GM21367 (cell line): ENCODE results near the gene INPP5J.
"Not testable (repeated sequence)": the region's sequence is repeated elsewhere in the genome, so short reads cannot be mapped to it uniquely, and the experiment has no call there.

Experiments used
- ATAC-seq: cut with Tn5 transposase; IDR thresholded peaks from one replicate; pipeline ENCODE4 v1.9.1; 2021; ENCODE audit not compliant: unreplicated experiment

Gene INPP5J

DNA sequence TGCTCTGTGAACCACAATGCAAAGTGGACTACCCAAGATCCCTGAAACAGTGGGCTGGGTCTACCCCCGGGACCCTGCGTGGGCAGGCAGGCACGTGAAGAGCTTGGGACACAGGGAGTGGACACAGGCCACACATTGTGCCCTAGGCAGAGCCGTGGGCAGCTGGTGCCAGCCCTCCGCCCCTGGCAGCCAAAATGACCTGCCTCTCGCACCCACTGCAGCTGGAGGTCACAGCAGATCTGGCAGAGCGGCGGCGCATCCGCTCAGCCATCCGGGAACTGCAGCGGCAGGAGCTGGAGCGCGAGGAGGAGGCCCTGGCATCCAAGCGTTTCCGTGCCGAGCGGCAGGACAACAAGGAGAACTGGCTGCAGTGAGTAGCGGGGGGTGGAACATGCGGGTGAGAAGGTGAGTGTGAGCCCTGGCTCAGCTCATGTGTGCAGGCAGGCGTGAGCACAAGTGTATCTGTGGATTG lies 35.0 kb upstream of the INPP5J start:
- no peak for ATAC-seq

DNA sequence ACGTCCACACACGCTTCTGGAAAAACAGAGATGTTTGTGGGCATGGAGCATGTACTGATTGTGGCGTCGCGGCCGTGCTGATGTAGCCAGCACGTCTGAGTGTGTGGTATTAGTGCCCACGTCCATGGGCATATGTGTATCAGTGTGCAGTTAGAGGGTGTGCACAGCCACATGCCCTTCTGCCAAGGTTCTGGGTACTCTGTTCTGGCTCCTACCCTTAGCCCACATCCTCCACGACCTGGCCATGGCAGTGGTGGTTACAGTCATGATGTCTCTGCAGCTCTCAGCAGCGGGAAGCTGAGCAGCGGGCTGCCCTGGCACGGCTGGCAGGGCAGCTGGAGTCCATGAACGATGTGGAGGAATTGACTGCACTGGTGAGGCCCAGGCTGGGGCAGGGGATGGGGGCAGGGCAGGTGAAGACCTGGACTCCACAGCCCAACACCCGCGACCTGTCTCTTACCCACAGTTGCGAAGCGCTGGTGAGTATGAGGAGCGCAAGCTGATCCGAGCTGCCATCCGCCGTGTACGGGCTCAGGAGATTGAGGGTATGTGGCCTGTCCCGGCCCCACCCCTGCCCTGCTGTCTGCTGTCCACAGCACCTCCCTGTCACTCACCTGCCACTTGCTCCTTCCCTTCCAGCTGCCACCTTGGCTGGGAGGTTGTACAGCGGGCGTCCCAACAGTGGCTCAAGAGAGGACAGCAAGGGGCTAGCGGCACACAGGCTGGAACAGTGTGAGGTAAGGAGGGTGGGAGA lies 34.4 kb upstream of the INPP5J start:
- ATAC-seq = no peak

DNA sequence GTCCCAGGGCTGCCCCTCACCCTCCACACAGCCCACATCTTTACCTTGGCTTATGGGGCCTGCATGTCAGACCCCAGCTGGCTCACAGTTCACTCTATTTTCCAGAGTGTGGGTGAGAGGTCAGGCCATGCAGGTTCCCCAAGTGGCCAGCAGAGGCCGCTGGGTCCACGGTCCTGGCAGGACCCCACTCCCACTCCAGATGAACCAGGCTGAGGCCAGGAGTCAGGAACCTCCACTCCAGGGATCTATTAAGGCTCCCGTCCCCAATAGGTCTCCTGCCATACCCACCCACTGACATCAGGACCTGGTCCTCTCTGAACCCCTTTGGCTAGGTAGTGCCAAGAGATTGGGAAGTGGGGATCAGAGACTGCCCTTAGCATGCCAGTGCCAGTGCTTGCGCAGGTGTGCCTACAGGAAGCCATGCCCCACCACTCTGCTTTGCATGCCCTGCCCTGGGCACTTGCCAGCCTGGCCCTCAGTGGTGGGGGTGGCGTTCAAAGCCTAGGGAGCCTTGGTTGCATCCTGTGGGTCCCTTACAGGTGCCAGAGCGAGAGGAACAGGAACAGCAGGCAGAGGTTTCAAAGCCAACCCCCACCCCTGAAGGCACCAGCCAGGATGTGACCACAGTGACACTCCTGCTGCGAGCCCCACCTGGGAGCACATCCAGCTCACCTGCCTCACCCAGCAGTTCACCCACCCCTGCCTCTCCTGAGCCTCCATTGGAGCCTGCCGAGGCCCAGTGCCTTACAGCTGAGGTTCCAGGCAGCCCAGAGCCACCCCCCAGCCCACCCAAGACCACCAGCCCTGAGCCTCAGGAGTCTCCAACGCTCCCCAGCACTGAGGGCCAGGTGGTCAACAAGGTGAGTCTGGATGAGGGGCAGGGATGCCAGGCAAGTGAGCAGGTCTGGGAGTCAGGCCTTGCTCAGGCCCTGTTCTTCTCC lies 33.3 kb upstream of the INPP5J start:
- no peak for ATAC-seq

DNA sequence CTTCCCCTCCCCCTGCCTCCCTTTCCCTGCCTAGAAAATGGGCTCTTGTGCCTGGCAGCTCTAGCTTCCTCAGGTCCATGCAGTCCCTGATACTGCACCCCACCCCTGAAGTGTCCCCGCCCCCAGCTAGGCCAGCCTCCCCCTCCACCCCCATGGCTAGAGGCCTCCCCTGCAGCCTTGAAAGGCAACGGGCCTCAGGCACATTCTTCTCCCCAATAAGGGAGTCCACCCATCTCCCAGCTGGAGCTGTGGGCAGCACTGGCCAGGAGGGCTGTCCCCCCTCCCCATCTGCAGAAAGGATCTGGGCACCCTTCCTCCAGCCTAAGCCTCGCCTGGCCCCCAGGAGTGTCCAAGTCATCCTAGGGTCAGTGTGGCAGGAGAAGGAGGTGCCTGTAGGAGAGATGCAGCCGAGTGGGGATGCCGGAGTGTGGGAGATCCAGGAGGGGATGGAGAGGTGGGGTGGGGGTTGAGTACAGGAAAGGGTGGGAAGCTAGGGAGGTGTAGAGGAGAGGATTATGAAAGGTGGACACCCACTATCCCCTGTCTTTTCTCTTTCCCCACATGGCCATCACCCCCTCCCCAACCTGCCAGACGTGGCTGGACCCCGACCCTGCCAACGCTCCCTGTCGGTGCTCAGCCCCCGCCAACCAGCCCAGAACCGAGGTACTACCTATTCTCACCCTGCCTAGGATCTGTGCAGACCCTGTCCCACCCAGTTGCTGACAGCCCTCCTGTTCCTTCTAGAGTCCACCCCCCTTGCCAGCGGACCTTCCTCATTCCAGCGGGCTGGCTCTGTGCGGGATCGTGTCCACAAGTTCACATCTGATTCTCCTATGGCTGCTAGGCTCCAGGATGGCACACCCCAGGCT lies 32.3 kb upstream of the INPP5J start:
- no peak for ATAC-seq

DNA sequence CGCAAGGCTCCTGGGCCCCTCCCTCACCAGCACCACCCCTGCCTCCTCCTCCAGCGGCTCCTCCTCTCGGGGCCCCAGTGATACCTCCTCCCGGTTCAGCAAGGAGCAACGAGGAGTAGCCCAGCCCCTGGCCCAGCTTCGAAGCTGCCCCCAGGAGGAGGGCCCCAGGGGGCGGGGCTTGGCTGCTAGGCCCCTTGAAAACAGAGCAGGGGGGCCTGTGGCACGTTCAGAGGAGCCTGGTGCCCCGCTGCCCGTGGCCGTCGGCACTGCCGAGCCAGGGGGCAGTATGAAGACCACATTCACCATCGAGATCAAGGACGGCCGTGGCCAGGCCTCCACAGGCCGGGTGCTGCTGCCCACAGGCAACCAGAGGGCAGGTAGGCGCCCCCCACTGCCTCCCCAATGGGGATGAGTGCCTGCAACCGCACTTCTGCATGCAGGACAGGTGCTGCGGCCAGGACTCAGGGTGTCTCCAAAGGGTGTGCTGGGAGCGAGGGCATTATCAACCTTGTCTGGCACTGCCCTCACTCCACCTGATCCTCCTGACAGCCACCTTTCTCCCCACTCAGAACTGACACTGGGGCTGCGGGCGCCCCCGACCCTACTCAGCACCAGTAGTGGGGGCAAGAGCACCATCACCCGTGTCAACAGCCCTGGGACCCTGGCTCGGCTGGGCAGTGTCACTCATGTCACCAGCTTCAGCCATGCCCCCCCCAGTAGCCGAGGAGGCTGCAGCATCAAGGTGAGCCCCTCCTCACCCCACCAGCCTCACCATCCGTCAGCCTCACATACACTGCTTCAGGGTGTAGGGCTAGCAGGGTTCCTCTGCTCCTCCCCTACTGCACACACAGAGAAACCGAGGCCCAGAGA lies 31.4 kb upstream of the INPP5J start:
- no peak for ATAC-seq

DNA sequence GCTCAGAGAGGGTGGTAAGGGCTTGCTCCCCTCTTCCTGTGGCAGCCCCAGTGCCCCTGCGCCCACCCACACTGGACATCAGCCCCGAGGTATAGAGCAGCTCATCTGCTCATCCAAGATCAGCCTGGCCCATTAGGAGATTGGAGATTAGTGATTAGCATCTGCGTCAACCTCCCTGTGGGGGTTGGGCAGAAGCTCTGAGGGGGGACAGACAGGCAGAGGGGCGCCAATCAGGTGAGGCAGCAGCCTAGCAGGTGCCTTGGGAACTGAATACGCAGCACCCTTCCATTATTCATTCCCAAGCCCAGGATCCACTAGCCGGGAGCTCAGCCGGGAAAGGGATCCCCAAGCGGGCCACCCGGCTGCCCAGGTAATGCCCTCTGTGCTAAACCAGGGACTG lies 30.6 kb upstream of the INPP5J start:
- ATAC-seq = no peak

DNA sequence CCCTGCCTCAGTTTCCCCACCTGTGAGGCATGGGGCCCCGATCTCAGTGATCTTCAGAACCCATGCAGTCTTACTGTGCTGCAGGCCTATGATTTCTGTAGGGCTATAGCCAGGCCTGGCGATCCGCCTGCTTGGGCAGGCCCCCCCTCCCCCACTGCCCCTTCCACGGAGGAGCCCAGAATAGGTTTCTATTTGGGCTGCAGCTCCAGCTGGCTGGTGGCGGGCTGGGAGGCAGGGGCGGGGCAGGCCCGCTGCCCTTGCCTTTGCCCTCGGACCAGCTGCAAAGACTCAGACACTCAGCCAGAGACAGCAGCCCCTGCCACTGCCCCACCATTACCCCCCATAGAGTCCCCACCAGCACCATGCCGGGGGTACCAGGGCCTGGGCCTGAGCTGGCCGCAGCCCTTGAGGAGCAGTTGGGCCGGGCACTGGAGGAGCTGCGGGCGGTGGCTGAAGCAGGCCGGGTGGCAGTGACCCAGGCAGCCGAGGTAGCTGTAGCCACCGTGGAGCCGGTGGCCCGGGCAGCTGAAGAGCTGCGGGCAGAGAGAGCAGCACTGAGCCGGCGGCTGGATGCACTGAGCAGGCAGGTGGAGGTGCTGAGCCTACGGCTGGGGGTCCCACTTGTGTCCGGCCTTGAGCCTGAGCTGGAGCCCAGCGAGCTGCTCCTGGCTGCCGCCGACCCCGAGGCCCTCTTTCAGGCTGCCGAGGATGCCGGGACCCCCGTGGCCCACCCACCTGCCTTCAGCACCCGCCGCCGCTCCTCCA lies 29.5 kb upstream of the INPP5J start:
- ATAC-seq = no peak

DNA sequence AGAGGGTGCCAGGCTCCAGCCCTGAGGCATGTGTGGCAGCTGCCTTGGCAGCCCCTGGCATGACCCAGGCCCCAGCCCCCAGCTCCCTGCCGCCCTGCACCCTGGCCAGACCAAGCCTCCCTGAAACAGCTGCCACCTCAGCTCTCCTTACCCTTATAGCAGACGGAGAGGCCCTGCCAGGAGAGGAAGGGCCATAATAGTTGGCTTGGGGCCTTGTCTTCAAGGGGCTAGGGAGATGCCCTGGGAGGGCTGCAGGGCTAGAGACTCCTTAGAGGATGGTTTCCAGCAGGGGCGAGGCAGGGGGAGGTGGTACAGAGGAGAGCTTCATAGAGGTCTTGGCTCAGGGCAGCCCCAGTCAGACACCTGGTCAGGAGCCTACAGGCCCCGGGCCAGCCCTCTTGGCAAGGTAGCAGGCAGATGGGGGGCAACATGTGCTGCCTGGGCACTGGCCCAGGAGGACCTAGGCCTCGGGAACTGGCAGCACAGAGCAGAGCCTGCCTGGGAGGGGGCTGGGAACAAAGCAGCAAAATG lies 28.7 kb upstream of the INPP5J start:
- ATAC-seq = no peak

DNA sequence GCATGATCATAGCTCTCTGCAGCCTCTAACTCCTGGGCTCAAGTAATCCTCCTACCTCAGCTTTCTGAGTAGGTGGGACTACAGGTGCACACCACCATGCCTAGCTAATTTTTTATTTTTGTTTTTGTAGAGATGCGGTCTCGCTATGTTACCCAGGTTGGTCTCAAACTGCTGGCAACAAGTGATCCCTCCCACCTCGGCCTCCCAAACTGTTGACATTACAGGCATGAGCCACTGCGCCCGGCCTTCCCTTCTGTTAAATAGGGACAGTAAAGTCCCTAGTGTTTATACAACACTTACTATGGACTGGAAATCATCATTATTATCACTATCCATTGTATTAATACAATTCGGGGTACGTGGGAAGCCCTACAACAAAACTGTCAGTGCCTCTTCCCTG lies 28.0 kb upstream of the INPP5J start:
- no peak for ATAC-seq

DNA sequence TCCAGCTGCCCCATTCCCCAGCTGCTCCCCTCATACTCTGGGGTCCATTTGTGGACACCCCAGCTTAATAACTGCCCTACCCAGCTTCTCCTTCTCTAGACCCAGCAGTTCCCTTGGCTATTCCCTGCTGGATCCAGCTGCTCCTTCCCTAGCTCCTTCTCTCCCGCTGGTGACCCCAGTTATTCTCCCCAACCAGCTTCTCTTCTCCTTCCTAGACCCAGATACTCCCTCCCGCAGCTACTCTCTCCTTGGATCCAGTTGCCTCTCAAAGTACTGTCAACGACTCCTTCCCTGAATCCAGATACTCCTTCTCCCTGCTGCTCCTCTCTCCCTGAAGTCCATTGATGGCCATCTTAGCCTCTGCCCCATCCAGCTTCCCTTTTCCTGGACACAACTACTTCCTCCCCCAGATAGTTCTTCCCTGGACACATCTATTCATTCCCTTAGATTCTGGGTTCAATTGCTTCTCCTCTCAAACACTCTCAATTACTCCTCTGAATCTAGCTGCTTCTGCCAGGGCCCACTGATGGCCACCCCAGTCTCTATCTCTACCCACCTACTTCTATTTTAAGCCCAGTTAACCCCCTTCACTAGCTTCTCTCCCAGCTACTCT lies 27.0 kb upstream of the INPP5J start:
- no peak for ATAC-seq

DNA sequence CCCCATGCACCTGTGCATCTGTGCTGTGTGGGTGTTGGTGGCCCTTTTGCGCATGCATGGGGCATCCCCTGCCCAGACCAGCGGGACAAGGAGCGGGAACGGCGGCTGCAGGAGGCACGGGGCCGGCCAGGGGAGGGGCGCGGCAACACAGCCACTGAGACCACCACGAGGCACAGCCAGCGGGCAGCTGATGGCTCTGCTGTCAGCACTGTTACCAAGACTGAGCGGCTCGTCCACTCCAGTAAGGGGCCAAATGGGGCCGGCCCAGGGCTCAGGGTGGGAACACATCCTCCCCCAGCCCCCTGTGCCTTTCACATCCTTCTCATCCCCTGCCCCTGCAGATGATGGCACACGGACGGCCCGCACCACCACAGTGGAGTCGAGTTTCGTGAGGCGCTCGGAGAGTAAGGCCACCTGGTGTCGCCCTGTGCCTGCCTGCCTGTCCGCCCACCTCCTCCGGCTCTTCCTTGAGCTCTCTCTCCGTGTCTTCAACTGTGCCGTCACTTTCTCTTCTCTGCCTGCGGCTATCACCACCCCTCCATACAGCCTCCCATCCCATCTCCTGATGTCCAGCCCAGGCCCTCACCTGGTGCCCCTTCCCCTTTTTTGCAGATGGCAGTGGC lies 26.0 kb upstream of the INPP5J start:
- ATAC-seq = no peak

DNA sequence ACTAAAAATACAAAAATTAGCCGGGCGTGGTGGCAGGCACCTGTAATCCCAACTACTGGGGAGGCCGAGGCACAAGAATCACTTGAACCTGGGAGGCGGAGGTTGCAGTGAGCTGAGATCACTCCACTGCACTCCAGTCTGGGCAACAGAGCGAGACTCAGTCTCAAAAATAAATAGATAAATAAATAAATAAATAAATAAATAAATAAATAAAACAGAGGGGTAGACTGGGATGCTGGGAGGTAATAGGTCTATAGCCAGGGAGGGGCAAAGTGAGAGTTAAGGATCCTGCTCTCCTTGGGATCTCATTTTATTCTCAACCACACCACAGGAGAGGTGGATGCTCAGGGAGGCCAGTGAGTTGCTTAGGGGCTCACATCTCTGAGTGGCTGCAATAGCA lies 25.2 kb upstream of the INPP5J start:
- not testable (repeated sequence) for ATAC-seq

DNA sequence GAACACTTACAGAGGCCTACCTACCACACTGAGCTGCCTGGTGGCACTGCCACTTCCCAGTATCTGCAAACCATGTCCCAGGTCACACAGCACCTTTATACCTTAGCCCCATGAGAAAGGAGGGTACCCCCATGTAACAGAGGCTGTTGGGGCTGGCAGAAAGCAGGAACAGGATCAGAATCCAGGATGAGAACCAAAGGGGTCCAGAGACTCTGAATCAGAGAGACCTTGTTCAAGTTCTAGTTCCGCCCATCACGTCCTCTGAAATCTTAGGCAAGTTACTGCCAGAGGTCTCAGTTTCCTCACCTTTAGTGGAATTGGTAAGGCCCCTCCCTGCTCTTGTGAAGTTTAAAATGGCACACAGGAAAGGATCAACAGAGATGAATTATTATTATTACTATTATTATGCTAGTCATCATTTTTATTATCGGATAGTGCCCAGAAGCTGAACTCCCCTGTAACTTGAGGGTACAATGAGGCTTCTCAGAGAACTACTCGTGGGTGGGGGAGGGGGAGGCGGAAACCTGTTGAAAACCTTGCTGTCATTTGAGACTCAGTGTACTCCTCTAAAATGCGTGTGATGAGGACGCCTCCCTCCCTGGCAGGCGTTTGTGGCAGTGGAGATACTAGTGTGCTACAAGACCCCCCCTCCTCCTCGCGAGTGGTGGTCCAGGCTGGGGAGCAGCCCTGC lies 24.7 kb upstream of the INPP5J start:
- no peak for ATAC-seq

DNA sequence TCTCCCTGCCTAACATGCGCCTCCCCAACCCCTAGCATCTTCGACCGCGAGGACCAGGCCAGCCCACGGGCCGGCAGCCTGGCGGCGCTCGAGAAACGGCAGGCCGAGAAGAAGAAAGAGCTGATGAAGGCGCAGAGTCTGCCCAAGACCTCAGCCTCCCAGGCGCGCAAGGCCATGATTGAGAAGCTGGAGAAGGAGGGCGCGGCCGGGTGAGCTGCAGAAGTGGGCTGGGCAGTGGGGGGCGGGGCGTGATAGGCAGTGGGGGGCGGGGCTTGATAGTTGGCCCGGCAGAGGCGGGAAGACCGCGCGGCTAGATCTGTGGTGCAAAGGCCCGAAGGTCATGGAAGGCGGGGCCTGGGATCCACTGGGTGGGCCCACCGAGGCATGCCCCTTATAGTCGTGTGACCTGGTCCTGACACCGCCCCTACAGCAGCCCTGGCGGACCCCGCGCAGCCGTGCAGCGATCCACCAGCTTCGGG lies 24.1 kb upstream of the INPP5J start:
- no peak for ATAC-seq

DNA sequence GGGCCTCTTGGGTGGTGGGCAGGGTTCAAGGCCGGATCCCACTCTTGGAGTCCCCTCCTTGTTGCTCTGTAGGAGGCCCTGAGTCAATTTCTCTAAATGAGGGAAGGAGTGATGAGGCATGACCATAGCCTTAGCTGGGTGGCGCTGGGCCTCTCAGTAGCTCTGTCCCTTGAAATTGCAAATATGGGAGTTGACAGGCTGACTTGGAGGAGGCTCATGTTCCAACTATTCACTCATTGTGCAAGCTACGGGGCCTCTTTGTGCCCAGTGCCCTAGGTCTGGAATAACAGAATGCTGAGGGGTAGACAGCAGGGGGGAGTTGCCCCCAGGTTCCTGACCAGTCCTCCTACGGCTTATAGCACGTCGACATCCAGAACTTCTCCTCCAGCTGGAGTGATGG lies 23.4 kb upstream of the INPP5J start:
- ATAC-seq = no peak

DNA sequence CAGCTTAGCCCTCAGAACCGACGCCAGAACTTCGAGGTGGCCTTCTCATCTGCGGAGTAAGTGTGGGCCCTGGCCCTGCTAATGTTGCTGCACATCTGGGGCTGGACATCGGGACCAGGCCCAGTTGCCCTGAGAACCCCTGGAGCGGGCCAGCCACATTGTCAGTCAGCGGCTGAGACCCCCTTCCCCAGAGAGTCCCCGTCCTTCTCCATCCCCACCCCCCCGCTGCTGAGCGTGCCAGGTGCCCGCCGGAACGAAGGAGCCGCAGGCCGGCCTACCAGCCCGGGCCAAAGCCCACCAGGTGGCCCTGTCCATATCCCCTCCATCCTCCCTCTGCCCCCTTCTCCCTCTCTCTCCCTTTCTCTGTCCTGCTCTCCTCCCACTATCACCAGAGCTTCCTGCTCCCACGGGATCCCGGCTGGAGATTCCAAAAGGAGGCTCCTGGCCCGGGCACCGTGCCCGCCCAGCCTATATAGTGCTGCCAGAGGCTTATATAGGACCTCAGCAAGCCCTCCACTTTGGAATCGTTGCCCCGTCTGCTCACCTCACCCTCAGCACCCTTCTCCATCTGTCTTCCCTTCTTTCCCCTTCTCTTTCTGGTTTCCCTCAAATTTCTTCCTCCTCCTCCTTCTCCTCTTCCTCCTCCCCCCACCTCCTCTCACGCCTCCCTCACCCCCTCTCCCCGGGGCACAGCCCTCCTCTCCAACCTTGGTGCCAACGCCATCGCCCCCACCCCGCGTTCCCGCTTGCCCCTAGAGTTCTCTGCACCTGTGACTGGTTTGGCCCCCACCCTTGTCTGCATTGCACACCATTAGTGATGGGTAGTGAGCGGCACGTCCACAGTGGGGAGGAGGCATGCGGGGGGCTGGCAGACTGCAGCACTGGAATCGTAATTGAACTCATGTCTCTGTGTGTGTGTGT lies 22.7 kb upstream of the INPP5J start:
- ATAC-seq = no peak
